ENCODE data around the gene ADCY10.

GRCh38 chr1:167772436-167772835 lies 141.5 kb downstream of the ADCY10 start:
- TF ChIP-seq, protein P1, sequence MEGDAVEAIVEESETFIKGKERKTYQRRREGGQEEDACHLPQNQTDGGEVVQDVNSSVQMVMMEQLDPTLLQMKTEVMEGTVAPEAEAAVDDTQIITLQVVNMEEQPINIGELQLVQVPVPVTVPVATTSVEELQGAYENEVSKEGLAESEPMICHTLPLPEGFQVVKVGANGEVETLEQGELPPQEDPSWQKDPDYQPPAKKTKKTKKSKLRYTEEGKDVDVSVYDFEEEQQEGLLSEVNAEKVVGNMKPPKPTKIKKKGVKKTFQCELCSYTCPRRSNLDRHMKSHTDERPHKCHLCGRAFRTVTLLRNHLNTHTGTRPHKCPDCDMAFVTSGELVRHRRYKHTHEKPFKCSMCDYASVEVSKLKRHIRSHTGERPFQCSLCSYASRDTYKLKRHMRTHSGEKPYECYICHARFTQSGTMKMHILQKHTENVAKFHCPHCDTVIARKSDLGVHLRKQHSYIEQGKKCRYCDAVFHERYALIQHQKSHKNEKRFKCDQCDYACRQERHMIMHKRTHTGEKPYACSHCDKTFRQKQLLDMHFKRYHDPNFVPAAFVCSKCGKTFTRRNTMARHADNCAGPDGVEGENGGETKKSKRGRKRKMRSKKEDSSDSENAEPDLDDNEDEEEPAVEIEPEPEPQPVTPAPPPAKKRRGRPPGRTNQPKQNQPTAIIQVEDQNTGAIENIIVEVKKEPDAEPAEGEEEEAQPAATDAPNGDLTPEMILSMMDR (conservative IDR thresholded peaks at IDR 0.05; ENCODE audit: low read depth in 2 of 2), result no peak
- TF ChIP-seq POLR2AphosphoS5 (IDR thresholded peaks at IDR 0.05; ENCODE audit: low read depth) (no peak), EZH2phosphoT487 (IDR thresholded peaks at IDR 0.05; ENCODE audit: unreplicated experiment) (no peak), ZNF331 (CRISPR knock-in tag; IDR thresholded peaks at IDR 0.05; ENCODE audit: low read depth) (no peak), CREB1 (CRISPR knock-in tag; IDR thresholded peaks at IDR 0.05; ENCODE audit: low read depth) (no peak), EZH2 (IDR thresholded peaks at IDR 0.05; ENCODE audit: low read depth, unreplicated experiment) (no peak), ZNF462 (CRISPR knock-in tag; IDR thresholded peaks at IDR 0.05) (no peak), REST (IDR thresholded peaks at IDR 0.05; ENCODE audit: unreplicated experiment) (no peak), NANOG (IDR thresholded peaks at IDR 0.05; ENCODE audit: borderline replicate concordance) (no peak)
- TF ChIP-seq, protein P2, sequence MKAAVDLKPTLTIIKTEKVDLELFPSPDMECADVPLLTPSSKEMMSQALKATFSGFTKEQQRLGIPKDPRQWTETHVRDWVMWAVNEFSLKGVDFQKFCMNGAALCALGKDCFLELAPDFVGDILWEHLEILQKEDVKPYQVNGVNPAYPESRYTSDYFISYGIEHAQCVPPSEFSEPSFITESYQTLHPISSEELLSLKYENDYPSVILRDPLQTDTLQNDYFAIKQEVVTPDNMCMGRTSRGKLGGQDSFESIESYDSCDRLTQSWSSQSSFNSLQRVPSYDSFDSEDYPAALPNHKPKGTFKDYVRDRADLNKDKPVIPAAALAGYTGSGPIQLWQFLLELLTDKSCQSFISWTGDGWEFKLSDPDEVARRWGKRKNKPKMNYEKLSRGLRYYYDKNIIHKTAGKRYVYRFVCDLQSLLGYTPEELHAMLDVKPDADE (IDR thresholded peaks at IDR 0.05), result no peak

Measured in GM23338 (cell line).